ENCODE data around the gene SLC36A3.

Gene SLC36A3

DNA sequence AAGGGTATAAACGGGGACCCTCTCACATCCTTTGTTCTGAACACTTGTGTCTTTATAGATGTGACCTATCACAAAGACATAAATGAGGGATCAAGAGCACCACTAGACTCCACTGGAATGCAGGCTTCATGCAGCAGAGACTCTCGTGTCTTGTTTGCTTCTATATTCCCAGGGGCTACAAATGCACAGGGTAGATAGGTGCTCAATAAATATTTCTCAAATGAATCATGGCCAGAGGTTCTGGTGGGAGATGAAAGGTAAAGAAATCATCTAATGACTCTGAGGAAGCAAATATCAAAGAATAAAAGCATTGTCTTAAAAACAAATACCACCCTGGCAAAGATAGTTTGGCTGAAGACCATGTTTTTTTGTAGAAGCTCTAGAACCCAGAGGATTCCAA, 6.6 kb downstream of the SLC36A3 start:
- Histone ChIP-seq H3K9ac (ENCODE audit: low read depth, low read length) (no peak overlapping the region), H3K36me3 (ENCODE audit: insufficient read depth, low read depth, low read length) (no peaks in the 10 kb centered on the region), H3K4me3 (ENCODE audit: low read length) (no peak overlapping the region), H3K9me3 (ENCODE audit: insufficient read depth, low read depth, low read length) (no peaks in the 10 kb centered on the region), H3K4me1 (ENCODE audit: insufficient read depth, low read length) (no peaks in the 10 kb centered on the region), H3K27ac (ENCODE audit: low read length) (no peak overlapping the region), H3K27me3 (ENCODE audit: insufficient read depth, low read length) (no peaks in the 10 kb centered on the region)

GRCh38 chr5:151296478-151296830, 7.1 kb downstream of the SLC36A3 start:
- Histone ChIP-seq H3K4me3 (ENCODE audit: low read length) (no peak overlapping the region), H3K4me1 (ENCODE audit: insufficient read depth, low read length) (no peaks in the 10 kb centered on the region), H3K27ac (ENCODE audit: low read length) (no peak overlapping the region), H3K9ac (ENCODE audit: low read depth, low read length) (no peak overlapping the region), H3K36me3 (ENCODE audit: insufficient read depth, low read depth, low read length) (no peaks in the 10 kb centered on the region), H3K27me3 (ENCODE audit: insufficient read depth, low read length) (no peaks in the 10 kb centered on the region), H3K9me3 (ENCODE audit: insufficient read depth, low read depth, low read length) (no peaks in the 10 kb centered on the region)

DNA sequence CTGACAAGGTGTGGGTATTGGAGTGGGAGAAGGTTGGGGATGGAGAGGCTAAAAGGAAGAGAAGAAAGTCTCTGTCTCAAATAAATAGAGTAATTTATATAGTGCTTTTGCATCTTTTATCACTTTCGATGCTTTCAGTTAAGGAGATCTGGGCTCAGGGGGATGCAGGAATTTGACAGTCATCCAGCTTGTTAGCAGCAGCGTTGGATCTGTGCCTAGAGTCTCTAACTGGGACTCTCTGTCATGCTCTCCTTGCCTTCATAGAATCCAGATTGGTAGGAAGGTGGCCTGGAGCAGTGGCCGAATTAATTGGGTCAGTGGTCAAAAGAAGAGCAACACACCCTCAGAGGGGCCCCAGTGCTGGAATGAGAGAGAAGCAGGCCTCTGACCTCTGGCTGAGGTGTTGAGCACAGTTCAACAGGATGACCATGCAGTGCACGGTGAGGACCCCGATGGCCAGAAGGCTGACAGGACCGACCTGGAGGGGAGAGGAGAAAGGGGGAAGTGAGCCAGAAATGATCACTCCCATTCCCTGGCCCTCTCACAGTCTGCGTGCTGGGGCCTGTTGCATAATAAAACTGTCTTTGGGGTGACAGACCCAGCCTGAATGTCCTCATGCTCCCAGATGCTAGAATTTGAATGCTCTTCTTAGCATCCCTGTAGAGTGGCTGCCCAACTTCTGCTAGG, 7.6 kb downstream of the SLC36A3 start:
- Histone ChIP-seq H3K4me3 (ENCODE audit: low read length) (no peak overlapping the region), H3K36me3 (ENCODE audit: insufficient read depth, low read depth, low read length) (no peaks in the 10 kb centered on the region), H3K27ac (ENCODE audit: low read length) (no peak overlapping the region), H3K27me3 (ENCODE audit: insufficient read depth, low read length) (no peaks in the 10 kb centered on the region), H3K4me1 (ENCODE audit: insufficient read depth, low read length) (no peaks in the 10 kb centered on the region), H3K9me3 (ENCODE audit: insufficient read depth, low read depth, low read length) (no peaks in the 10 kb centered on the region), H3K9ac (ENCODE audit: low read depth, low read length) (no peak overlapping the region)

DNA sequence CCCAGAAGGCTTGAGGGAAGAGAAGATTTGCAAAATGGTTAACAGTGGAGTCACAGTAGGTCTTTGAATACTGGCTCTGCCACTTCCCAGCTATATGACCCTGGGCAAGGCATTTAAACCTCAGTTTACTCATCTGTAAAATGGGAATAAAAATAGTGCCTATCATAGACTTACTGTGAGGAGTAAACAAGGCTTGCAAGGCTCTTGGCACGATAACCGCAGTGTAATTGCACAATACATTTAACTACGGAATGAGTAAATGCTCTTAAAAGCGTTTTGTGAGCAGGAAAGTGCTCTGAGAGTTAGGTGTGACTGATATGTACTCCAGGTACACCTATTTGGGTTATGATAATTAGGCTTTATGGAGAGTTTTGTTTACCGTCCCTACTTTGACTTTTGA, 8.4 kb downstream of the SLC36A3 start:
- H3K4me3 ChIP-seq (ENCODE audit: low read length) = no peak overlapping the region
- H3K36me3 ChIP-seq (ENCODE audit: insufficient read depth, low read depth, low read length) = no peaks in the 10 kb centered on the region
- H3K27me3 ChIP-seq (ENCODE audit: insufficient read depth, low read length) = no peaks in the 10 kb centered on the region
- no peak overlapping the region for H3K9ac ChIP-seq (ENCODE audit: low read depth, low read length)
- no peaks in the 10 kb centered on the region for H3K9me3 ChIP-seq (ENCODE audit: insufficient read depth, low read depth, low read length)
- no peaks in the 10 kb centered on the region for H3K4me1 ChIP-seq (ENCODE audit: insufficient read depth, low read length)
- H3K27ac ChIP-seq (ENCODE audit: low read length) = no peak overlapping the region

- Histone ChIP-seq H3K27me3 (ENCODE audit: insufficient read depth, low read length) (no peaks in the 10 kb centered on the region), H3K4me1 (ENCODE audit: insufficient read depth, low read length) (no peaks in the 10 kb centered on the region), H3K4me3 (ENCODE audit: low read length) (no peak overlapping the region), H3K9me3 (ENCODE audit: insufficient read depth, low read depth, low read length) (no peaks in the 10 kb centered on the region), H3K9ac (ENCODE audit: low read depth, low read length) (no peak overlapping the region), H3K36me3 (ENCODE audit: insufficient read depth, low read depth, low read length) (no peaks in the 10 kb centered on the region), H3K27ac (ENCODE audit: low read length) (no peak overlapping the region)
Observed at GRCh38 chr5:151293624-151294023, 9.9 kb downstream of the SLC36A3 start.

GRCh38 chr5:151288180-151288579, 15.4 kb downstream of the SLC36A3 start:
- H3K4me1 ChIP-seq (ENCODE audit: insufficient read depth, low read length) = no peaks in the 10 kb centered on the region
- H3K27ac ChIP-seq (ENCODE audit: low read length) = no peak overlapping the region
- H3K36me3 ChIP-seq (ENCODE audit: insufficient read depth, low read depth, low read length) = no peaks in the 10 kb centered on the region
- H3K27me3 ChIP-seq (ENCODE audit: insufficient read depth, low read length) = no peaks in the 10 kb centered on the region
- no peaks in the 10 kb centered on the region for H3K9me3 ChIP-seq (ENCODE audit: insufficient read depth, low read depth, low read length)
- no peak overlapping the region for H3K4me3 ChIP-seq (ENCODE audit: low read length)
- H3K9ac ChIP-seq (ENCODE audit: low read depth, low read length) = no peak overlapping the region

DNA sequence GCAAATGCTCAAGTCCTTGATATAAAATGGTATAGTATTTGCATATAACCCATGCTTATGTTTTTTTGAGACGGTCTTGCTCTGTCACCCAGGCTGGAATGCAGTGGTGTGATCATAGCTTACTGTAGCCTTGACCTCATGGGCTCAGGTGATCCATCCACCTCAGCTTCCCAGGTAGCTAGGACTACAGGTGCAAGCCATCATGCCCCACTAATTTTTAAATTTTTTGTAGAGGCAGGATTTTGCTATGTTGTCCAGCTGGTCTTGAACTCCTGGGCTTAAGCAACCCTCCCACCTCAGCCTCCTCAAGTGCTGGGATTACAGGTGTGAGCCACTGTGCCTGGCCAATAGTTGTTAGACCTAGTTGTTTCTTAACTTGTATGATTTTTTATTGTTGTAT, 17.3 kb downstream of the SLC36A3 start:
- Histone ChIP-seq H3K36me3 (ENCODE audit: insufficient read depth, low read depth, low read length) (no peaks in the 10 kb centered on the region), H3K27me3 (ENCODE audit: insufficient read depth, low read length) (no peaks in the 10 kb centered on the region), H3K4me1 (ENCODE audit: insufficient read depth, low read length) (no peaks in the 10 kb centered on the region), H3K9ac (ENCODE audit: low read depth, low read length) (no peak overlapping the region), H3K4me3 (ENCODE audit: low read length) (no peak overlapping the region), H3K27ac (ENCODE audit: low read length) (no peak overlapping the region), H3K9me3 (ENCODE audit: insufficient read depth, low read depth, low read length) (no peaks in the 10 kb centered on the region)

DNA sequence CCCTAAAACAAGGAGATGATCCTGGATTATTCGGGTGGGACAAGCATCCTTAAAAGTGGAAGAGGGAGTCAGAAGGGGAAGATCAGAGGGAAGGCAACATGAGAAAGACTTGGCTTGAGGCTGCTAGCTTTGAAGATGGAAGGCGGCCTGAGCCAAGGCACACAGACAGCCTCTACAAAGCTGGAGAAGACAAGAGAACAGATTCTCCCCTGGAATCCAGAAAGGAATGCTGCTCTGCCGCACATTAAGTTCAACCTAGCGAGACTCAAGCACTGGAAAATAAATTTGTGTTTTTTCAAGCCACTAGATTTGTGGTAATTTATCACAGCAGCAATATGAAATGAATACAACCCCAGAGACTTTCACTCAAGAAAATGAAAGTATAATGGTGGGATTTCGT, 17.9 kb downstream of the SLC36A3 start:
- no peaks in the 10 kb centered on the region for H3K36me3 ChIP-seq (ENCODE audit: insufficient read depth, low read depth, low read length)
- H3K4me1 ChIP-seq (ENCODE audit: insufficient read depth, low read length) = no peaks in the 10 kb centered on the region
- no peak overlapping the region for H3K9ac ChIP-seq (ENCODE audit: low read depth, low read length)
- no peaks in the 10 kb centered on the region for H3K27me3 ChIP-seq (ENCODE audit: insufficient read depth, low read length)
- no peaks in the 10 kb centered on the region for H3K9me3 ChIP-seq (ENCODE audit: insufficient read depth, low read depth, low read length)
- H3K27ac ChIP-seq (ENCODE audit: low read length) = no peak overlapping the region
- no peak overlapping the region for H3K4me3 ChIP-seq (ENCODE audit: low read length)

- Histone ChIP-seq H3K9me3 (ENCODE audit: insufficient read depth, low read depth, low read length) (no peaks in the 10 kb centered on the region), H3K27ac (ENCODE audit: low read length) (no peak overlapping the region)
Observed at GRCh38 chr5:151284392-151284967, 19.1 kb downstream of the SLC36A3 start.

GRCh38 chr5:151283120-151283825, 20.3 kb downstream of the SLC36A3 start:
- no peaks in the 10 kb centered on the region for H3K4me1 ChIP-seq (ENCODE audit: insufficient read depth, low read length)
- H3K27ac ChIP-seq (ENCODE audit: low read length) = no peak overlapping the region
- no peaks in the 10 kb centered on the region for H3K9me3 ChIP-seq (ENCODE audit: insufficient read depth, low read depth, low read length)
- H3K36me3 ChIP-seq (ENCODE audit: insufficient read depth, low read depth, low read length) = no peaks in the 10 kb centered on the region
- no peaks in the 10 kb centered on the region for H3K27me3 ChIP-seq (ENCODE audit: insufficient read depth, low read length)
- no peak overlapping the region for H3K9ac ChIP-seq (ENCODE audit: low read depth, low read length)
- no peak overlapping the region for H3K4me3 ChIP-seq (ENCODE audit: low read length)

More at GRCh38 chr5:151284392-151284967, 19.1 kb downstream of the SLC36A3 start:
- Histone ChIP-seq H3K4me1 (ENCODE audit: insufficient read depth, low read length) (no peaks in the 10 kb centered on the region), H3K36me3 (ENCODE audit: insufficient read depth, low read depth, low read length) (no peaks in the 10 kb centered on the region), H3K27me3 (ENCODE audit: insufficient read depth, low read length) (no peaks in the 10 kb centered on the region), H3K4me3 (ENCODE audit: low read length) (no peak overlapping the region), H3K9ac (ENCODE audit: low read depth, low read length) (no peak overlapping the region)

GRCh38 chr5:151281001-151281639, 22.4 kb downstream of the SLC36A3 start:
- Histone ChIP-seq H3K4me1 (ENCODE audit: insufficient read depth, low read length) (no peaks in the 10 kb centered on the region), H3K4me3 (ENCODE audit: low read length) (no peak overlapping the region), H3K36me3 (ENCODE audit: insufficient read depth, low read depth, low read length) (no peaks in the 10 kb centered on the region), H3K27ac (ENCODE audit: low read length) (no peak overlapping the region), H3K27me3 (ENCODE audit: insufficient read depth, low read length) (no peaks in the 10 kb centered on the region), H3K9me3 (ENCODE audit: insufficient read depth, low read depth, low read length) (no peaks in the 10 kb centered on the region), H3K9ac (ENCODE audit: low read depth, low read length) (no peak overlapping the region)

- no peaks in the 10 kb centered on the region for H3K36me3 ChIP-seq (ENCODE audit: insufficient read depth, low read depth, low read length)
- H3K4me1 ChIP-seq (ENCODE audit: insufficient read depth, low read length) = no peaks in the 10 kb centered on the region
- no peak overlapping the region for H3K9ac ChIP-seq (ENCODE audit: low read depth, low read length)
- no peaks in the 10 kb centered on the region for H3K9me3 ChIP-seq (ENCODE audit: insufficient read depth, low read depth, low read length)
- H3K27ac ChIP-seq (ENCODE audit: low read length) = no peak overlapping the region
- no peaks in the 10 kb centered on the region for H3K27me3 ChIP-seq (ENCODE audit: insufficient read depth, low read length)
- no peak overlapping the region for H3K4me3 ChIP-seq (ENCODE audit: low read length)
Observed at GRCh38 chr5:151280443-151280842, 23.1 kb downstream of the SLC36A3 start.
